Fibroblast of peridontal ligament (primary cell): ENCODE data around the gene FRMD4A.
"Not testable (repeated sequence)": the region's sequence is repeated elsewhere in the genome, so short reads cannot be mapped to it uniquely, and the experiment has no call there.

Source experiments
- DNase-seq: peaks from one replicate; pipeline ENCODE4 v3.0.0-alpha.2; 2010; ENCODE audit errors: extremely low read depth

The FRMD4A gene

DNA sequence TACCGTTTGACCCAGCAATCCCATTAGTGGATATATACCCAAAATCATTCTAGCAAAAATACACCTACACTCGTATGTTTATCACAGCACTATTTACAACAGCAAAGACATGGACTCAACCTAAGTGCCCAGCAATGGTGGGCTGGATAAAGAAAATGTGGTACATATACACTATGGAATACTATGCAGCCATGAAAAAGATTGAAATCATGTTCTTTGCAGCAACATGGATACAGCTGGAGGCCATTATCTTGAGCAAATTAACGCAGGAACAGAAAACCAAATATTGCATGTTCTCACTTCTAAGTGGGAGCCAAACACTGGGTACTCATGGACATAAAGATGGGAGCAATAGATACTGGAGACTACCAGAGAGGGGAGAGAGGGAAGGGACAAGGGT, 223.9 kb downstream of the FRMD4A start:
- DNase-seq, result no peak

DNA sequence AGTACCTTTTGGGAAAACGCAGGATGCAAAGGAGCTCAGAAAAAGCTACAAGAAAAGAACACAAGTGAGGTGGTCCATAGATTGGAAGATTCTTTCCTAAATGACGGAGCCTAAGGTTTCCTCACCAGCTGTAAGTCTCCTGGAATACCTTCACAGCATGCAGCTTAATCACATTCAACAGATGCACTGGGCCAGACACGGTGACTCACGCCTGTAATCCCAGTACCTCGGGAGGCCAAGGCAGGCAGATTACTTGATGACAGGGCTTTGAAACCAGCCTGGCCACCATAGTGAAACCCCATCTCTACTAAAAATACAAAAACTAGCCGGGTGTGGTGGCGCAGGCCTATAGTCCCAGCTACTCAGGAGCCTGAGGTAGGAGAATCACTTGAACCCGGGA, 228.7 kb downstream of the FRMD4A start:
- DNase-seq, result no peak

DNA sequence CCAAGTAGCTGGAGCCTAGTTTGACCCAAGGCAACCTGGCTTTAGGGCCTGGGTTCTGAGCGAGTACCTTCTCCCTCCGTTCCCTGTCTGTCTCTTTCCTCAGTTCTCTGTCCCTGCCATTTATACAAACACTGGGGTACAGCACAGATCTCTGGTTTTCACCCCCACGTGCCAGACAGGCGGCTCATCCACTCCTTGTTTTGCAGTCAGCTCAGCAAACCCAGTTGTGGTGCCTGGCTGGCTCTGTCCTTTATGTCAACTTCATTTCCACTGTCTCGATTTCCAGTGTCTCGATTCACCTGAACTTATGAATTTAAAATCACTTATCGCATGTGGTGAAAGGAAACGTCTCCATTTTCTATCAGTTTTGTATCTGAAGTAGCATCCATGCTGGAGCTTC, 230.8 kb downstream of the FRMD4A start:
- no peak for DNase-seq

DNA sequence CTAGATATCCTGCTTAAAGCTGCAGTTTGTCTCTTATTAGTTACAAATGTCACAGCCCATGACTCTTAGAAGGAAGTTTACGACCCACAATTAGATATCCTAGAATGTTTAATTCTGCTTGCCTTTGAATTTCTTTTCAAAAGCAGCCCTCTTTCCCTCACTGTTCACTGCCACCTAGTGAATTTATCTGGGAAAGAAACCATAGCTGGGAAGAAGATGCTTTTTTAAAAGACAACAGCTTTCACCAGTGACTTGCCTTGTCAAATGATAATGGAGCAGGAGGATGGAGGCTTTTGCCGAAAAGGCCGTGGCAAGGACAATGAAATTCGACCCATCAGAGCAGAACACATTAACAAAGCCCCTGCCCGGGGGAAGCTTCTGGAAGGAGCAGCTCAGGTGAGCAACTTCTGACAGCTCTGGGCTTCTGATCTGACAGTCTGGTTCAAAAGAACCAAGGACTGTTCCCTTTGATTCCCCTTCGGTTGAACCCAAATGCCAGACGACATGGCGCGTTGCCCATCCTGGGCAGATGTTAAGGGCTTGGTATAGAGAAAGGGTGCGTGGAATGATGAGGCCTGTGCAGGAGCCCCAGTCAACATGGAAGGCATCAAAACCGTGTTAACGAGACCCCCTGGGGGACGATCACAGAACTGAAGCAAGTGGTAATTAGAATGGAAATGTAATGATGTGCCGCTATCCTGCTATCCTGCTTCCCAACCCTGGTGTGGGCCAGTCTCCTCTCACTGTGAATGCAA, 236.8 kb downstream of the FRMD4A start:
- peak; percentile 78 for DNase-seq

DNA sequence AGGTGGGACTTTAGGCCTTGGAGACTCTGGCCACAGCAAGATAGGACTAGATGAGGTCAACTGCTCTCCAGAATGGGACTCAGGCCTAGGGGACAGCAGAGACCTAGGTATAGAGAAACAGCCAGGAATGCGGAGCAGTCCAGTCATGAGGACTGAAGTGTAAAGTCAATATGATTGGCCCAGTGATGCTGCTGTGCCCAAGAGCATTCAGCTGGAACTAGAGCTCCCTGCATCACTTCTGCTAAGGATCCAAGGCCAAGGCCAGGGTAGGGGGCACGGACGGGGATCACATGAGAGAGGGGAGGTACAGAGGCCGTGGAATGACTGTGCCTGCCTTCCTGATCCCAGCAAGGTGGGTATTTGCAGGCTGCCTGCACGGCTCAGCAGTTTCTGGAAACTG, 237.9 kb downstream of the FRMD4A start:
- no peak for DNase-seq

DNA sequence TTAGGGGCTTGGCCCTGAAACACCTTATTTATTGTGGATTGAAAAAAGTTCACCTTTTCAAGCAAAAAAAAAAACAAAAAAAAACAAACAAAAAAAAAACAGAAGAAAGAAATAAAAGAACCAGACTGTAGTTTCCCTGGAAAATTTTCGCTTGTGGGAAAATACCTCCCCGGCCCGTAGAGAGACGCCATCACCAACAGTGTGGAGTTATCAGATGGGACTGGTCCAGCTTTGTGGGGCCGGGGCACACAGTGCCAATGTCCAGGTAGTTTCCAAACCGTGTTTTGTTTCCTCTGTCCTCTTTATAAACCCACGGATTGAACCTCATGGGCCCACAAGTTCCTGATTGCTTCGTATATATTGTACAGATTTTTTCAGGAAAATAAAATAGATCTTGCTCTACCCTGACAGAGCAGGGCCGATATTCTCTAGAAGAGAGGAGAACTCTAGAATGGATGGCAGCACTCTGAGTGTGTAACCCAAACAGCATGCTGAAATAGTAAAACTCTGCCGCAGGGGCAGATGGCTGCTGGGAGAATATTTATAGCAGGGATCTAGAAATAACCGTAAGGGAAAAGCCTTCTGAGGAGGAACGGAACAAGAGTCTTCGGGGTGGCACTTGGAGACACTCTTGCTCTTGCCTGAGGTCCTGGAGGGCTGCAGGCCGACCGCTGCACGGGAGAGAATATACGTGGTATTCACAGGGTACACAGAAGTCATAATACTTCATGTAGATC, 241.0 kb downstream of the FRMD4A start:
- DNase-seq, result no peak

DNA sequence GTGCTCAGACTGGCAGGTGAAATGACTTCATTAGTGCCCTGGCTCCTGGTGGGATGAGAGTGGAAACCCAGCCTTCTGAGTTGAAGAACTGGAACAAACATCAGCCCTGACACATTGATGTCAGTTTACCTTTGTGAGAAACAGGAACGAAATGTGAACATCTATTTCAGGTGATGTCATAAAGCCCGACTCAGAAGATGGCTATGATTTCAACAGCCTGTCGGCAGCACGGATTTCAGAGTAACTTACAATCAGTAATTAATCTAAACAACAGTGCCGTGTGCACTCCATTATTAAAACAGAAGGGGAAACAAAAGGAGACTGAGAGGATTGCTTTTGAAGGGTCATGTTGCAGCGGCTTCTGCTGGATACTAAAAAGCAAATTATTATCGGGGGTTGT, 243.2 kb downstream of the FRMD4A start:
- no peak for DNase-seq

DNA sequence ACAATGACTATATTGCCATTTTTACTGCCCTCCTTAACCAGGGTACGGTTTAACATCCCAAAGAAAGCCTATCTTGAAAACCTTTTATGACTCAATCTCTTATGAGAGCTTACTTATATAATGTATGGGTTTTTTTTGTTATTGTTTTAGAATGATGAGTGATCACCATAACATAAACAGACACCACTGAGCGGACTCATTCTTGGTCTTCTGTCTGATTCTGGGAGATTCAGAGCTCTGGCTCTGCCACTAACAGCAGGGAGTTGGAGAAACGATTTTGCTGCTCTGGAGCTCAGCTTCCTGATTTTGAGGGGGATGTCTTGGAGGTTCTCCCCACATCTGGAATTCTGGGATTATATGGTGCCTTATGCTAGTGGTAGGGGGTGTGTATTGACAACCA, 244.1 kb downstream of the FRMD4A start:
- DNase-seq, result peak; percentile 69

DNA sequence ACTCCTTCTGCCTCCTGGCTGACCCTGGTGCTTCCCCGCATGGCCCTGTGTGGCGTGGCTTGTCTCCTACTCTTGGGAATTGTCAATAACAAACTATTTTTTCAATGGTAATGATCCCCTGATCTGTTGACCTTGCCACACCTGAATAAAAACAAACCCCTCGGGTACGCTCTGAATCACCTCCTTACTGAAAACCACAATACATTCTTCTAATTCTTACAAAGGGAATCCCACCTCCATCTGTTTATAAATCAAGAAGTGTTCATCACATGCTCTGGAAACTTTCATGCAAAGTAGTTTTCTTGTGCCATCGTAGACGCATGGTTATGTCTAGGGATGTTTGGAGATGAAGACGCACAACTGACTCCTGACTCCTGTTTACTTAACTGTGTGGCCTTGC, 245.8 kb downstream of the FRMD4A start:
- DNase-seq, result no peak

DNA sequence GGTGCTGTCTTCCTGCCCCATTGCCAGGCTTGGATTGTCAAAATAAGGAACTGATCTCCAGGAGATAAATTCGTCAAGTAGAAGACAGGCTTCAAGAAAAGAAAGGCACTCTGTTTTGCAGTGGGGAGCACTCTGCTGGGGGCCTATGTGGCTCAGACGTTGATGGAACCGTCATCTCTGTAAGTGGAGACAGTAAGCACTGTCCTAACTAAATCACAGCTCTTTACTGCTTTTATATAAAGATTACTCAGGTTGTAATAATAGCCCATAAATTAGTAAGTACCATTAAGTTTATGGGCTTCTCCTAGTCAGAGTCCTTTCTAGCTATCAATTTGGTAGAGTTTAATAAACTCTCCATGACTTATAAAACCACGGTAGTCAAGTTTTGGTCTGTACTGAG, 249.9 kb downstream of the FRMD4A start:
- no peak for DNase-seq

DNA sequence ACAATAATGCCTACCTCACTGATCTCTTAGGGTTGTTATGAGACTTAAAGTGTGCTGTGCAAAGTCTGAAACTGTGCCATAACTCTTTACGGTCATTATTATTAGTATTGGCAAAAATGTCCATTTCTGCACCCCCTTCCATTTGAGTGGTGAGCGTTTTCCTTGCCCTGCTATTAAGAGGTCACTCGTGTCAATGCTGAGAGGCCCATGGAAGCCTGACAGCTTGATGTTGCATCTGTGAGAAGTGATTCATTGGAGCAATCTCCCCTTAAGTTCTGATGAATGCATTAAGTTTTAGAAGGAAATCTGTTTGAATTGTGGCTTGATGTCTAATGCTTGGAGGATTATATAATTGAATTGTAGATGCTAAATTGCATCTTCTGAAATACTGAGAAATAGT, 253.3 kb downstream of the FRMD4A start:
- no peak for DNase-seq

DNA sequence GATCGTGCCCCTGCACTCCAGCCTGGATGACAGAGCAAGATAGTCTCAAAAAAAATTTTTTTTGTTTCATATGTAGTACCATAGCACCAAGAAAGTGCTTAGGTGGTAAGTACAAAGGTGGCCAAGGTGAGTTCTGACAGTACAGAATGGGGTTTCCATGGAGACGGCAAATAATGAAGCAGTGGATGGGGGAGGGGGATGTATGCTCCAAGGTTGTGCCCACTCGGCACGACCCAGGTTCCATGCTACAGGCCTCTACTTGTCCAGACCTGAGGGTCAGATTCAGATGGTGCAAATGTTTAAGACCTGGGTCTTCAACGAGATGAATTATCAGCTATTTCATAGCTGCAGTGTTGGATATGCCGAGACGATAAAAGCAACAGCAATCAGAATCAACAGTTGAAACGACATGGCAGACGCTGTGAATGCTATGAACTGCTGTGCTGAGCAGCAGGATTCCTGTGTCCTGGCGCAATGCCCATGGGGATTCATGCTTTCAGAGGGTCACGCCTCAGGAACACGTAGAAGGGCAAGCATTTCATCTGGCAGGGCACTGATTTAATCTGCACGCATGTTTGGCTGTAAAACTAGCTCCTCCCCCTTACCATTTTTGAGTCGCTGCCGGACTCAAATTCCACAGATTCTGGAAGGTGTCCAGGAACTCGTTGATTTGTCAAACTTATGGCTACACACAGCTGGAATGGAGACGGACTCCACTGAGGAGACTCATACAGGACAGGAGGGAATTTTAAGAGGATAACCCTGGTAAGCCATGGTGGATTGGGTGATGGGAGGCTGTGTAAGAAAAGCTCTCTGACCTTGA, 256.5 kb downstream of the FRMD4A start:
- peak; percentile 100 for DNase-seq

DNA sequence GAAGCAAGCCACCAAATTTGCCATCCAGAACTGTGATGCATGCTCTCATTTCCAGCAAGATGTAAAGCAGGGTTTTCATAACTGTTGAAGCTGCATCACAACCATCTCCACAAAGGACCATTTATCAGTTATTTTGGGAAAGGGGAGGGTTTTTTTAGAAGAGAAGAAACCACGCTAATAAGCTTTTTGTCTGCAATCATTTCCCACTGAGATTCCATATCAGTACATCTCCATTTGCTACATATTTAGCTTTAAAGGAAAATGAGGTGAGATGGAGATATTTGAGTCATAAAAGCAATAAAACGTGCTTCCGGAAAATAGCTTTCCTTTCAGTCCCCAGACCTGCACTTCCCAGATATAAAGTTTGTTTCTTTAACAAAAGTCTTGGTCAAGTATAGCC, 258.2 kb downstream of the FRMD4A start:
- no peak for DNase-seq

DNA sequence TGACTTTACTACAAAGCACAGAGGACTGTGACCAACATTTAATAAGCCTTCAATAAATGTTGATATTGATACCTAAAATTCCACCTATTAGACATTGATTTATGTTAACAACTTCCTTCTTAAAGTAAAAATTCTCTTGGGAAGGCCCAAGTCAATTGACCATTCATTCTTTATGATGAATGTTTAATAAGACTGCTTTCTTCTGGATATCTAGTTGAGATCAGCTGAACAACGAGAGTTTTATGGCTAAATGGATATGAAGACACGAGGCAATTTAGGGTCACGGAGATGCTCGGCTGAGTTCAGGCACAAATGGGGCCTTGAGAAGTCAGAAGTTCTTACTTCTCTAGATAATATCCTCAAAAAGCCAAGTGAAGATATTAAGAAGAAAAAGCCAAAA, 258.8 kb downstream of the FRMD4A start:
- DNase-seq, result no peak

DNA sequence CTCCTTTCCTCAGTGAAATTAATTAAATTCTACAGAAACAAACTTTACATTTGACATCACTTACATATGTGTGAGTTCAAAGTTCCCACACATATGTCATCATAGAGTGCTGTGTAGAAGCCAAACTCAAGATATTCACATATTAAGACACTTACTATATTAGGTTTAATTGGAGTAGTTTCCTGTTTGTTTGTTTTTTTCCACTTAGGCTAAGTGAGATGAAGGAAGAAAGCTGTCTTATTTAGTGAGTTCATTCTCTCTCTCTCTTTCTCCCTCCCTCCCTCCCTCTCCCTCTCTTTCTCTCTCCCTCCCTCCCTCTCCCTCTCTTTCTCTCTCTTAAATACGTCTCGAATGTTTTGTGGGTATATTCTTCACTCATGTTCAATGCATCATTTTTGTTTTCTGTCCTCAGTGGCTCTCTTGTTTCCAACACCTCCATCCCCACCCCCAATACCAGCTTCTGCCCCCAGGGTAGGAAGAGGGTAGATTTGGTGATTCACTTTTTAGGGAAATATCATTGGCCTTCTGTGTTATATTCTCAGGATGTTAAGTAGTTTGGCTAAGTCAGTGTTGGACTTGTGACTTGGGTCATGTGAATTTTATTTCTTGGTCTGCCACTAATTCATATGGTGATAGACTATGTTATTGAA, 262.0 kb downstream of the FRMD4A start:
- no peak for DNase-seq

DNA sequence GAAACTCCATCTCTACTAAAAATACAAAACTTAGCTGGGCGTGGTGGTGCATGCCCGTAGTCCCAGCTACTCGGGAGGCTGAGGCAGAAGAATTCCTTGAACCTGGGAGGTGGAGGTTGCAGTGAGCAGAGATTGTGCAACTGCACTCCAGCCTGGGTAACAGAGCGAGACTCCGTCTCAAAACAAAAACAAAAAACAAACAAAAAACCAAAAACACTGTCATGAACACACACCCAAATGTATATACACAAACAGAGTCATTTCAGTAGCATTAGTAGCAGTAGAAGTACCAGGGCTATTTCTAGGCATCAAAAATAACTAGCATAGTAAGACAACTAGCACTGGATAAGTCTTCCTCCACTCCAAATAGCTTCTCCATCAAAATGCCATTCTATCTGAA, 263.1 kb downstream of the FRMD4A start:
- DNase-seq, result not testable (repeated sequence)

DNA sequence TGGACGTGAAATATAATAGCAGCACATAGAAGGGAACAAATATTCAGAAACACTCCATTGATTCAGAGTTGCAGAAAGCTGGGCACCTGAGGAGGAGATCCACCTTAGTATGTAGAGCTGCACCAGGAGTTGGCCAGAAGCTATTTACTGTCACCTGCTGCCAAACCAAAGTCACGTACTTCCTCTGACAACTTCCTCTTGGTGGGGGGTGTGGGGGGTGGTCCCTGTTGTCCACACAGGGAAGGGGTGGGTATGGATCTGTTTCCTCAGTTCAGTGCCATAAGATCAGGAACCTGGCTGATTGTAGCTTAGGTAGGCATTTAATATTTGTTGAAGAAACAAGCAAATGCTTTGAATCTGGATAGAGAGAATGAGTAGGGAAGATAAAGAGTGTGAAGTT, 264.6 kb downstream of the FRMD4A start:
- DNase-seq, result no peak

DNA sequence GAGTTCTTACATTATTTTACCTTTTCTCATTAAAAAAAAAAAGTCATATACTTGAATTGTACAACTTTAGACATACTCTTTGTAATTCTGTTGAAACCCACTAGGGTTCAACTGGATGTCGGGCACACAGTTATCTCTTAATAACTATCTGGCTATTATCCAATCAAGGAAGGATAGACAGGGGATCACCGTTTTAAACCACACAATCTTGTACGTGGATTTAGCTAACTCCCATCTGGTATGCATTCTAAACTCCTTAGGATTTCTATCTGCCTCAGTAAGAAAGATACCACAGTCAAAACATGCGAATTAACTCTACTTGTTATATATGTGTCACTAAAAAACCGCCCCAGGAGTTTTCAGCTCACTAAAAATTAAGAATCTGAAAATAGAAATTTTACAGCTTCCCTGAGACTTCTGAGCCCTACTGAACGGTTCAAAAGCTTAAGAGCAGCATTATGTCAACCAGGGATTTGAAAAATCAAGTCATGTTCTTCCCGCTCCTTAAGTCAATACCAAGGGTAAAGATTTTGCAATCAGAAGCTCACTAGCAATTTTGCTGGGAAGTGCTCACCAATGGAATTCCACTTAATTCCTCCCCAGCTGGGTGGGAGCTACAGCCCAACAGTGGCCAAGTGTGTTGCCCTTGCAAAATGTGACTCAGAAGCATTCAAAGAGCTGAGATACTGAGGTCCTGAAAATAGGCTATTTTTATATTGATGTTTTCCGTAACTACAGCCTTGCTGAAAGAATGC, 267.0 kb downstream of the FRMD4A start:
- DNase-seq, result peak; percentile 98

DNA sequence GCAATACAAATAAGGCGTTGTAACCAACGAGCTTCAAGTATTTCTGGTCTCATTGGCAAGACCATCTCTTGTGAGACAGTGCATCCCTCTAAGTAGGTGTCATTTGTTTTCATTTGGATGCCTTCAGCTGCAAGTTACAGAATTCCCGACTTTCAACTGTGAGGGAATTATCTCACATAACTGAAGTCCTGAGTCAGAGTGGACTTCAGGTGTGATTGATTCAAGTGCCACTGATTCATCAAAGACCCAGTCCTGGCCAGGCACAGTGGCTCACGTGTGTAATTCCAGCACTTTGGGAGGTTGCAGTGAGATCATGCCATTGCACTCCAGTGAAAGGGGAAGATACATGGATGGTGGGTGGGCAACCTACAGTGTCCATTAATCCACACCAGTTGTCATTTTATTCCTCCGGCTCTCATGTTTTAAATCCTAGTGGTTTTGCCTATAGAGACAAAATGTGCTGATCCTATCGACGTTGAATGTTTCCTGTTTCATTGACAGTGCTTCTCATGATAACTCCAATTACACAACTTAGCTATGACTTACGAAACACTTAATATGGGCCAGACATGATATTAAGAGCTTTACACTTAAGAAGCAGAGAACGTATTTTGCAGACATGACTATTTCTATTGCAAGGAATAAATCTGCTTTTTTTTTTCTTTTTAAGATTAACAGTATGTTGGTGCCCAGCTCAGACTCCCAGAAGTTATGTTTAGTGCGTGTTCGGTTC, 268.0 kb downstream of the FRMD4A start:
- no peak for DNase-seq

DNA sequence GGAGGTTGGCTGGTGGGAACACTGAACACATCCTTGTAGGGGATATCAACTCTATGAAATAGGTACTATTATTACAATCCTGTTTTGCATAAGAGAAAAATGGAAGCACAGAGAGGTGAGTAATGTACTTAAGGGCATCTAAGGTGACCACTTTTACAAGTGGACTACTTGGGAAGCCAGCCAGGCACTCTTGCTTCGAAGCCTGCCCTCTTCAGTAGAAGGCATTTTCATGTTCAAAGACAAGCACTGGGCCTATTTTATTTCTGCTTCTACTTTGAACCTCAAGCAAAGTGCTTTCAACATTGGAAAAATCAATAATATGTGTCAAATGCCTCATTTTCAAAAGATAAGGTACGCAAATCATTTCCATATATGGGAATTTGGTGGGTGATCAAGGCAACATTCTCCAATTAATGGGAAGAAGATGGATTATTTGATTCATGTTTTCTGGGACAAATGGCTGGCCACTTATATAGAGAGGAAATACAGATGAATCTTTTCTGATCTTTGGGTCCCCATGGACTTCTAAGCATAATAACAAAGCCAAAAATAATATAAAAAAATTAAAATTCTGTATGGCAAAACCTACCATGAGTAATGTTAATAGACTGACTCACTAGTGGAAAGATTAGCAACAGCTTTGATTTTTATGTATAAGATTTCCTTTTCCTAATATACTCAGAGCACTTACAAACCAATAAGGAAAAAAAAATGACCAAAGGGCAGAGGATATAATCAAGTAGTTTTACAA, 270.2 kb downstream of the FRMD4A start:
- DNase-seq, result peak; percentile 51
